ENCODE data around the gene KCNQ1OT1. TPM values are rescaled to one million over a fixed set of nuclear protein-coding genes. Genes with fewer than 3 reads are reported as not detected.
A peak's percentile ranks its signal among the peaks of the same experiment; 100 is the strongest.

KCNQ1OT1 gene
- total and polyA plus RNA-seq, 9 of the 15 experiments (the other 6 are each of a cell fraction or from before 2014, with no cell fraction given) = 0.04 to 2.3 (median 0.74) TPM

GRCh38 chr11:2574553-2575535 lies 125.0 kb downstream of the KCNQ1OT1 start:
- Histone ChIP-seq H4K20me1 (replicated peaks; ENCODE audit: control insufficient read depth, insufficient read depth, low read length) (peaks cover 4% of the 10 kb centered on the region; the same call in 1 of the 2 replicates), H3K9ac (ENCODE audit: insufficient read depth in 1 of 2, low read depth in 2 of 2, low read length in 2 of 2) (peak overlapping the region in 1 of 2 experiments; percentile 35; a peak in 1 of 4 replicates), H2AFZ (ENCODE audit: low read depth, low read length) (no peak overlapping the region), H3K9me1 (ENCODE audit: control insufficient read depth, insufficient read depth, low read length) (no peaks in the 10 kb centered on the region), H3K79me2 (ENCODE audit: control insufficient read depth, insufficient read depth, low read length) (no peaks in the 10 kb centered on the region), H3K9me3 (replicated peaks; ENCODE audit: control insufficient read depth, insufficient read depth, low read depth, low read length) (no peaks in the 10 kb centered on the region), H3K27ac (ENCODE audit: extremely low read depth, low read depth, low read length) (no peak overlapping the region), H3K4me2 (ENCODE audit: insufficient read depth, low read length) (no peak overlapping the region), H3K27me3 (ENCODE audit: control insufficient read depth in 2 of 2, insufficient read depth in 2 of 2, low read length in 2 of 2) (peaks cover 0 to 24% of the 10 kb centered on the region in 2 experiments; a peak in 3 of 5 replicates), H3K36me3 (ENCODE audit: control insufficient read depth, insufficient read depth, low read length) (no peaks in the 10 kb centered on the region), H3K4me3 (no peak overlapping the region), H3K4me1 (replicated peaks in 1 of 2; ENCODE audit: control insufficient read depth in 2 of 2, insufficient read depth in 2 of 2, low read length in 2 of 2) (peaks cover 0 to 74% of the 10 kb centered on the region in 2 experiments; a peak in 2 of 5 replicates)
- DNase-seq (ENCODE audit: extremely low read depth in 1 of 4, low spot score in 3 of 4) (peak in 1 of 4 experiments; percentile 22), ATAC-seq (peak; percentile 55), FAIRE-seq (no peak)
- in situ Hi-C loops (cut with MboI) = no loop called here
- intact Hi-C loops (cut with micrococcal nuclease) = no loop called here
- POLR2A ChIA-PET = interaction anchor here (0.6 to 1.4 kb wide), 4 partner anchors 10 to 315 kb away, joined by 3 to 4 read pairs (median 3); no protein-coding TSS in a partner anchor
- WGBS (ENCODE audit: insufficient coverage, low coverage, missing lambda C conversion rate) = 43% methylated on average over 32 of the region's 45 CpGs
- CTCF ChIA-PET (ENCODE audit: low intra/inter-chr PET ratio) = no interaction called here
- BruUV-seq (replicated peaks) = no TSS peak
- no peak for TF ChIP-seq FOXA3 (CRISPR knock-in tag; conservative IDR thresholded peaks at IDR 0.05 in 1 of 2, IDR thresholded peaks at IDR 0.05 in 1 of 2)
- TF ChIP-seq HSF4 (CRISPR knock-in tag; IDR thresholded peaks at IDR 0.05; ENCODE audit: borderline replicate concordance) = no peak
- TF ChIP-seq SMAD2 (IDR thresholded peaks at IDR 0.05; ENCODE audit: low read depth, low read length) = no peak
- no peak for TF ChIP-seq THAP12 (CRISPR knock-in tag; IDR thresholded peaks at IDR 0.05)
- TF ChIP-seq POLR2H (tag; IDR thresholded peaks at IDR 0.05; ENCODE audit: low read depth) = no peak
- no peak for TF ChIP-seq HDAC8 (tag; IDR thresholded peaks at IDR 0.05)
- TF ChIP-seq NR2F6 (CRISPR knock-in tag; IDR thresholded peaks at IDR 0.05) = no peak
- TF ChIP-seq MIER1 (IDR thresholded peaks at IDR 0.05; ENCODE audit: low read depth) = no peak
- no peak for TF ChIP-seq ZNF165 (CRISPR knock-in tag; IDR thresholded peaks at IDR 0.05; ENCODE audit: borderline replicate concordance)
- TF ChIP-seq RAD21 (CRISPR knock-in tag; conservative IDR thresholded peaks at IDR 0.05 in 1 of 2, IDR thresholded peaks at IDR 0.05 in 1 of 2) = no peak
- TF ChIP-seq MBD1 (CRISPR knock-in tag; IDR thresholded peaks at IDR 0.05) = no peak
- no peak for TF ChIP-seq ZBTB34 (CRISPR knock-in tag; IDR thresholded peaks at IDR 0.05)
- TF ChIP-seq HDAC1 (IDR thresholded peaks at IDR 0.05) = no peak
- no peak for TF ChIP-seq HNRNPL (IDR thresholded peaks at IDR 0.05; ENCODE audit: low read depth, low read length)
